Osteoblast (primary cell): ENCODE data around the gene OVAAL. TPM values are rescaled to one million over a fixed set of nuclear protein-coding genes. Genes with fewer than 3 reads are reported as not detected.

Source experiments
- DNase-seq: peaks from one replicate; pipeline ENCODE4 v3.0.0; 2011; ENCODE audit warnings: low spot score, mixed read lengths; ENCODE audit not compliant: insufficient read length; ENCODE audit errors: missing footprints
- H2AFZ ChIP-seq: 2 replicates; pipeline ENCODE4 v1.6.0; 2011; ENCODE audit warnings: mild to moderate bottlenecking, low read length
- H3K27ac ChIP-seq: 2 replicates; pipeline ENCODE4 v1.5.1; 2011; ENCODE audit warnings: mild to moderate bottlenecking, low read depth, low read length, moderate library complexity
- H3K27me3 ChIP-seq: 2 replicates; pipeline ENCODE4 v1.6.0; 2012; ENCODE audit warnings: mild to moderate bottlenecking, control low read depth, inconsistent platforms, low read length, moderate library complexity; ENCODE audit not compliant: insufficient read depth
- H3K36me3 ChIP-seq: 2 replicates; pipeline ENCODE4 v1.5.1; 2011; ENCODE audit warnings: mild to moderate bottlenecking, low read length, control low read depth, moderate library complexity; ENCODE audit not compliant: insufficient read depth
- H3K4me1 ChIP-seq: 2 replicates; pipeline ENCODE4 v1.5.1; 2011; ENCODE audit warnings: mild to moderate bottlenecking, low read length, control low read depth, moderate library complexity; ENCODE audit not compliant: insufficient read depth
- H3K4me2 ChIP-seq: 2 replicates; pipeline ENCODE4 v1.6.0; 2011; ENCODE audit warnings: mild to moderate bottlenecking, low read length; ENCODE audit not compliant: insufficient read depth
- H3K4me3 ChIP-seq: fragments of 200-600 bp; sonication (generic); 3 replicates; pipeline ENCODE4 v1.5.1; 2012; ENCODE audit warnings: mild to moderate bottlenecking, low read length, inconsistent platforms; ENCODE audit not compliant: insufficient read depth
- H3K79me2 ChIP-seq: 2 replicates; pipeline ENCODE4 v1.6.0; 2012; ENCODE audit warnings: mild to moderate bottlenecking, low read length, control low read depth, inconsistent platforms; ENCODE audit not compliant: insufficient read depth
- H3K9me3 ChIP-seq: 2 replicates; pipeline ENCODE4 v1.5.1; 2011; ENCODE audit warnings: low read depth, low read length, control low read depth
- H4K20me1 ChIP-seq: 2 replicates; pipeline ENCODE4 v1.6.0; 2012; ENCODE audit warnings: mild to moderate bottlenecking, low read length, control low read depth; ENCODE audit not compliant: insufficient read depth
- CTCF ChIP-seq: IDR thresholded peaks from 2 replicates; pipeline ENCODE4 v1.5.1; 2011; ENCODE audit warnings: mild to moderate bottlenecking, low read depth, low read length, moderate library complexity; ENCODE audit errors: extremely low read depth
- total RNA-seq: library from RNA; depleted of rRNA; stranded (reverse); fragments of >200 nt; gene quantifications from 2 replicates; pipeline ENCODE4 v1.2.3, GENCODE V29; 2012

Gene OVAAL
- total RNA-seq, 1 donor, result not detected

- peak; percentile 84 for DNase-seq
- no peak overlapping the region for H3K4me3 ChIP-seq
- H4K20me1 ChIP-seq, result no peaks in the 10 kb centered on the region
- H3K36me3 ChIP-seq, result no peaks in the 10 kb centered on the region
- no peaks in the 10 kb centered on the region for H3K79me2 ChIP-seq
- peaks cover 26% of the 10 kb centered on the region for H3K4me1 ChIP-seq
- peak overlapping the region; percentile 9 for H3K27ac ChIP-seq
- H3K9me3 ChIP-seq, result no peaks in the 10 kb centered on the region
- no peak for TF ChIP-seq CTCF
- peak overlapping the region; percentile 55 for H3K4me2 ChIP-seq
- no peaks in the 10 kb centered on the region for H3K27me3 ChIP-seq
- no peak overlapping the region for H2AFZ ChIP-seq
Measured at GRCh38 chr1:180540697-180541594, 17.8 kb upstream of the OVAAL start.

- H3K27me3 ChIP-seq, result no peaks in the 10 kb centered on the region
- no peak for TF ChIP-seq CTCF
- peaks cover 26% of the 10 kb centered on the region for H3K4me1 ChIP-seq
- peak; percentile 62 for DNase-seq
- peak overlapping the region; percentile 58 for H3K4me2 ChIP-seq
- no peaks in the 10 kb centered on the region for H3K36me3 ChIP-seq
- H3K4me3 ChIP-seq, result no peak overlapping the region
- H3K9me3 ChIP-seq, result no peaks in the 10 kb centered on the region
- H3K27ac ChIP-seq, result peak overlapping the region; percentile 60
- H3K79me2 ChIP-seq, result no peaks in the 10 kb centered on the region
- no peaks in the 10 kb centered on the region for H4K20me1 ChIP-seq
- H2AFZ ChIP-seq, result peak overlapping the region; percentile 71
Measured at GRCh38 chr1:180542113-180542837, 16.5 kb upstream of the OVAAL start.

- H3K4me2 ChIP-seq, result peak overlapping the region; percentile 58
- no peak overlapping the region for H3K4me3 ChIP-seq
- H3K27me3 ChIP-seq, result no peaks in the 10 kb centered on the region
- peak; percentile 72 for DNase-seq
- peaks cover 26% of the 10 kb centered on the region for H3K4me1 ChIP-seq
- no peaks in the 10 kb centered on the region for H3K79me2 ChIP-seq
- TF ChIP-seq CTCF, result no peak
- peak overlapping the region; percentile 71 for H2AFZ ChIP-seq
- no peaks in the 10 kb centered on the region for H4K20me1 ChIP-seq
- H3K9me3 ChIP-seq, result no peaks in the 10 kb centered on the region
- peak overlapping the region; percentile 60 for H3K27ac ChIP-seq
- no peaks in the 10 kb centered on the region for H3K36me3 ChIP-seq
Measured at GRCh38 chr1:180542838-180543145, 16.0 kb upstream of the OVAAL start.

GRCh38 chr1:180544050-180544449 lies 14.7 kb upstream of the OVAAL start:
- Histone ChIP-seq H3K4me2 (no peak overlapping the region), H3K4me3 (no peak overlapping the region), H3K4me1 (peaks cover 26% of the 10 kb centered on the region), H3K9me3 (no peaks in the 10 kb centered on the region), H4K20me1 (no peaks in the 10 kb centered on the region), H2AFZ (no peak overlapping the region), H3K27ac (no peak overlapping the region), H3K36me3 (no peaks in the 10 kb centered on the region), H3K79me2 (no peaks in the 10 kb centered on the region), H3K27me3 (no peaks in the 10 kb centered on the region)
- TF ChIP-seq CTCF, result no peak
- no peak for DNase-seq
